Osteocyte (in vitro differentiated cells): ENCODE measurements around the gene ZNF350. TPM values are rescaled to one million over a fixed set of nuclear protein-coding genes. Genes with fewer than 3 reads are reported as not detected.
"Not testable (repeated sequence)": the region's sequence is repeated elsewhere in the genome, so short reads cannot be mapped to it uniquely, and the experiment has no call there.

ENCODE experiments used
- DNase-seq: peaks from one replicate; pipeline ENCODE4 v3.0.0; 2021; ENCODE audit warnings: mixed read lengths; ENCODE audit not compliant: unreplicated experiment; ENCODE audit errors: extremely low spot score
- H3K27ac Mint-ChIP-seq: one replicate; pipeline ENCODE4 v1.8.0; 2021; ENCODE audit warnings: mild to moderate bottlenecking, mixed read lengths; ENCODE audit not compliant: unreplicated experiment
- H3K27me3 Mint-ChIP-seq: one replicate; pipeline ENCODE4 v1.8.0; 2021; ENCODE audit warnings: mixed read lengths; ENCODE audit not compliant: unreplicated experiment
- H3K36me3 Mint-ChIP-seq: one replicate; pipeline ENCODE4 v1.8.0; 2021; ENCODE audit warnings: mixed read lengths; ENCODE audit not compliant: unreplicated experiment
- H3K4me1 Mint-ChIP-seq: one replicate; pipeline ENCODE4 v1.8.0; 2021; ENCODE audit warnings: mixed read lengths; ENCODE audit not compliant: unreplicated experiment
- H3K4me3 Mint-ChIP-seq: one replicate; pipeline ENCODE4 v1.8.0; 2021; ENCODE audit warnings: mild to moderate bottlenecking, moderate library complexity, mixed read lengths; ENCODE audit not compliant: unreplicated experiment
- H3K9me3 Mint-ChIP-seq: one replicate; pipeline ENCODE4 v1.8.0; 2021; ENCODE audit warnings: mixed read lengths; ENCODE audit not compliant: unreplicated experiment
- total RNA-seq: library from RNA; stranded (reverse); gene quantifications from 2 replicates; pipeline ENCODE4 v1.2.1, GENCODE V29; 2021
- TF ChIP-seq, protein P1 (sequence below): fragments of 200-600 bp; sonication (generic); IDR thresholded peaks from 2 replicates; pipeline ENCODE4 v1.5.0; 2021; ENCODE audit warnings: antibody characterized with exemption, mild to moderate bottlenecking, moderate library complexity

ZNF350 gene
- total RNA-seq, 1 donor from 2014 or later: 10.6 TPM

DNA sequence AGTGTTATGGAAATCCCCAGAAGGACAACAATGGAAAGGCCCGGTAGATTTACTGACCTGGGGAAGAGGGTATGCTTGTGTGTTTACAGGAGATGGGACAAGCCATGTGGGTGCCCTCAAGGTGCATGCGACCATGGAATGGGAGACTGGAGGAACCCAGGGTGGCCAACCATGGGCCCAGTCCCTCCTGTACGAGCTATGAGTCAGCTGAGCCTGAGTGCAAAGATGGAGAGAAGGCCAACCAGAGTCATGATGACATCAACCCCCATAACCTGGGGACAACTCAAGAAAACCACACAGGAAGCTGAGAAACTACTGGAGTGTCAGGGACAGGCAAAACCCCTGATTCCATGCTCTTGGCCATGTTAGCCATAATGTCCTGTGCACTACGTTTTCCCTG, 7.8 kb downstream of the ZNF350 start:
- Mint-ChIP-seq H3K4me3 (no peak overlapping the region), H3K4me1 (no peaks in the 10 kb centered on the region), H3K27me3 (no peaks in the 10 kb centered on the region), H3K36me3 (peaks cover 70% of the 10 kb centered on the region), H3K27ac (no peak overlapping the region), H3K9me3 (peaks cover 51% of the 10 kb centered on the region)
- no peak for DNase-seq
- TF ChIP-seq, protein P1, sequence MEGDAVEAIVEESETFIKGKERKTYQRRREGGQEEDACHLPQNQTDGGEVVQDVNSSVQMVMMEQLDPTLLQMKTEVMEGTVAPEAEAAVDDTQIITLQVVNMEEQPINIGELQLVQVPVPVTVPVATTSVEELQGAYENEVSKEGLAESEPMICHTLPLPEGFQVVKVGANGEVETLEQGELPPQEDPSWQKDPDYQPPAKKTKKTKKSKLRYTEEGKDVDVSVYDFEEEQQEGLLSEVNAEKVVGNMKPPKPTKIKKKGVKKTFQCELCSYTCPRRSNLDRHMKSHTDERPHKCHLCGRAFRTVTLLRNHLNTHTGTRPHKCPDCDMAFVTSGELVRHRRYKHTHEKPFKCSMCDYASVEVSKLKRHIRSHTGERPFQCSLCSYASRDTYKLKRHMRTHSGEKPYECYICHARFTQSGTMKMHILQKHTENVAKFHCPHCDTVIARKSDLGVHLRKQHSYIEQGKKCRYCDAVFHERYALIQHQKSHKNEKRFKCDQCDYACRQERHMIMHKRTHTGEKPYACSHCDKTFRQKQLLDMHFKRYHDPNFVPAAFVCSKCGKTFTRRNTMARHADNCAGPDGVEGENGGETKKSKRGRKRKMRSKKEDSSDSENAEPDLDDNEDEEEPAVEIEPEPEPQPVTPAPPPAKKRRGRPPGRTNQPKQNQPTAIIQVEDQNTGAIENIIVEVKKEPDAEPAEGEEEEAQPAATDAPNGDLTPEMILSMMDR: no peak

DNA sequence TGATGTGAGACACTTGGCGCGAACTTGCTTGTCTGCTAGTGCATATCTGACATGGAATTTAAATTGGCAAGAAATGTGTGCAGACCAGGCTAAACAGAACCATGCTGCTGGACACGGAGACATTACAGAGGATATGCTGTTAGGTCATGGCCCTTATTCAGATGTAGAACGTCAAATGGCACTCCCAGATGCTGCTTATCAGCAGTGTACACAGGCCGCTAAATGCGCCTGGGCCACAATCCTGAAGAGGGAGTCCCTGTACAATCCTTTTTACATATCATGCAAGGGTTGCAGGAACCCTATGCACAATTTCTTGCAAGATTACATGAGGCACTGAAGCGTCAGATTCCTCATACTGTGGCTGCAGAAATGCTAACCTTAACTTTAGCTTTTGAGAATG, 9.3 kb downstream of the ZNF350 start:
- H3K4me1 Mint-ChIP-seq: no peaks in the 10 kb centered on the region
- no peaks in the 10 kb centered on the region for H3K27me3 Mint-ChIP-seq
- no peak for DNase-seq
- peaks cover 73% of the 10 kb centered on the region for H3K36me3 Mint-ChIP-seq
- H3K9me3 Mint-ChIP-seq: peaks cover 53% of the 10 kb centered on the region
- no peak overlapping the region for H3K4me3 Mint-ChIP-seq
- H3K27ac Mint-ChIP-seq: no peak overlapping the region
- TF ChIP-seq, protein P1: no peak

DNA sequence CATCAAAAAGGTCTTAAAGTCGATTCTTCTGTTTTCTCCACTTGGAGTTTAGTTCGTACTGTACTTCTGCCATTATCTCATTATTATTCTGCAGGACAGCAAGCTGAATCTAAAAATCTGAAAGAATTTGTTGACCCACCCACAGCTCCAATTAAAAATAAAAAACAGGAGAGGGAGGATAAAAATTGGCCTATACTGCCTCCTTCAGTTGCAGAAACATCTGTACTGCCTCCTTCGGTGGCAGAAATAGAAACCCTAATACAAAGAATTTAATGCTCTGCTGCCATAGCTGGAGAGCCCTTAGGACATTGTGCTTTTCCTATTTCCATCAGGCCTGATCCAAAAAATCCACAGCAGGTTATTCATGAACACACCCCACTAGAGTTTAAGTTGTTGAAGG, 9.8 kb downstream of the ZNF350 start:
- no peak overlapping the region for H3K4me3 Mint-ChIP-seq
- TF ChIP-seq, protein P1: no peak
- no peaks in the 10 kb centered on the region for H3K27me3 Mint-ChIP-seq
- no peak for DNase-seq
- peaks cover 51% of the 10 kb centered on the region for H3K9me3 Mint-ChIP-seq
- H3K27ac Mint-ChIP-seq: no peak overlapping the region
- H3K4me1 Mint-ChIP-seq: no peaks in the 10 kb centered on the region
- peaks cover 75% of the 10 kb centered on the region for H3K36me3 Mint-ChIP-seq

DNA sequence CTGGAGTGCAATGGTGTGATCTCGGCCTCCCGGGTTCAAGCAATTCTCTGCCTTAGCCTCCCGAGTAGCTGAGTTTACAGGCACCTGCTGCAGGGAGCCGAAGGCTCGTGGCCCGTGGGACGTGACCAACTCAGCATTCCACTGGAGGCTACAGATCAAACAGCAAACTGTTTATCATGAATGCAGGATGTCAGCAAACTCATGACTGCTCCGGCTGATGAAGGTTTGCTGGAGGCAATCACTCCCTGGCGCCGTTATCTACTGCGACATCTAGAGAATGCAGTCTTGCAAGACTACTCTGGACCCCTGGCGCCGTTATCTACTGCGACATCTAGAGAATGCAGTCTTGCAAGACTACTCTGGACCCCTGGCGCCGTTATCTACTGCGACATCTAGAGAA, 10.9 kb downstream of the ZNF350 start:
- Mint-ChIP-seq H3K9me3 (peaks cover 52% of the 10 kb centered on the region), H3K36me3 (peaks cover 79% of the 10 kb centered on the region)
- not testable (repeated sequence) for H3K27me3 Mint-ChIP-seq, H3K27ac Mint-ChIP-seq, H3K4me3 Mint-ChIP-seq, DNase-seq, H3K4me1 Mint-ChIP-seq

DNA sequence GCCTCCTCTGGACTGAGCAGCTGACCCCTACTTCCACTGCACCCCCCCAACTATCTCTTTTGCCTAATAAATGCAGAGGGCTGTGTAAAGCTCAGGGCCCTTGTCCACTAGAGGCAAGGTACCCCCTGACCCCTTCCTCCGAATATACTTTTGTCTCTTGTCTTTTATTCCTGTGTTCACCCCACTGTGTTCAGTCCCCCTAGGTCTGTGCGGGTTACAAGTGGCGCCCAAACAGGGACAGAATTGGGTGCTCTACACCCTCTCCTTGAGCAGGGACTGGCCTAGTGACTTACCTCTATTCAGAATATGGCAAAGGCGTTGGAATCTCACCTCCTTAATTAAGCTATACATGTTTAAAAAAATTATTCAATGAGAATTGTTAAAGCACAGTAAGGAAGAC, 15.0 kb downstream of the ZNF350 start:
- Mint-ChIP-seq H3K27ac (no peak overlapping the region), H3K4me1 (no peaks in the 10 kb centered on the region), H3K4me3 (no peak overlapping the region), H3K27me3 (no peaks in the 10 kb centered on the region), H3K9me3 (peaks cover 48% of the 10 kb centered on the region), H3K36me3 (peaks cover 81% of the 10 kb centered on the region)
- no peak for DNase-seq
- TF ChIP-seq, protein P1: no peak

DNA sequence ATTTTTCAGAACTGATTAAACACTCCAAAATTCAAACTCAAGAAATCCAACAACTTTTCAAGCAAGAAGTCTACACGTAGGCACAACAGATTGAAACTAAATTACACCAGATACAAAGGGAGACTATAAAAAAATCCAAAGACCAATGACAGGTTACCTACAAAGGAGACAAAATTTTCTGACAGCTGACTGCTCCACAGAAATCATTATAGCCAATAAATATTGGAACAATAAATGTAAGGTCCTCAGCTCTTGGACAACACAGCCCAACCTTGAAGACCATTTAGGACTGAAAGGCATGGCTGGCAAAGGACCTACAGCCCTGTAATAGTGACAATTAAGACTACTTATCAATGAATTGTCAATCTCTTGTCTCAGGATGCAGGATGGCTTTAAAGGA, 15.9 kb downstream of the ZNF350 start:
- no peak overlapping the region for H3K4me3 Mint-ChIP-seq
- peaks cover 51% of the 10 kb centered on the region for H3K9me3 Mint-ChIP-seq

More for the DNA sequence above, 15.9 kb downstream of the ZNF350 start:
- TF ChIP-seq, protein P1: no peak
- Mint-ChIP-seq H3K27ac (no peak overlapping the region), H3K27me3 (no peaks in the 10 kb centered on the region), H3K4me1 (no peaks in the 10 kb centered on the region), H3K36me3 (peaks cover 85% of the 10 kb centered on the region)
- no peak for DNase-seq
